Measurements from ENCODE around the gene SLC35B2. TPM values are rescaled to one million over a fixed set of nuclear protein-coding genes. Genes with fewer than 3 reads are reported as not detected.
A peak's percentile ranks its signal among the peaks of the same experiment; 100 is the strongest.

SLC35B2 gene
- polyA plus RNA-seq, 10 donors, result 27.1 to 40.4 (median 32.4) TPM

- DNase-seq, result no peak
These were observed 33.0 kb downstream of the SLC35B2 start for GRCh38 chr6:44224029-44224964.

- DNase-seq, result peak in 2 of 3 donors; percentile 74 to 85
These were observed 33.9 kb downstream of the SLC35B2 start, which contains the start of gene SLC29A1 for GRCh38 chr6:44223319-44224028. Gene SLC29A1, plus strand, starts transcription at chr6:44223595. Its CDS starts 3,719 bp downstream, at chr6:44227314.

DNA sequence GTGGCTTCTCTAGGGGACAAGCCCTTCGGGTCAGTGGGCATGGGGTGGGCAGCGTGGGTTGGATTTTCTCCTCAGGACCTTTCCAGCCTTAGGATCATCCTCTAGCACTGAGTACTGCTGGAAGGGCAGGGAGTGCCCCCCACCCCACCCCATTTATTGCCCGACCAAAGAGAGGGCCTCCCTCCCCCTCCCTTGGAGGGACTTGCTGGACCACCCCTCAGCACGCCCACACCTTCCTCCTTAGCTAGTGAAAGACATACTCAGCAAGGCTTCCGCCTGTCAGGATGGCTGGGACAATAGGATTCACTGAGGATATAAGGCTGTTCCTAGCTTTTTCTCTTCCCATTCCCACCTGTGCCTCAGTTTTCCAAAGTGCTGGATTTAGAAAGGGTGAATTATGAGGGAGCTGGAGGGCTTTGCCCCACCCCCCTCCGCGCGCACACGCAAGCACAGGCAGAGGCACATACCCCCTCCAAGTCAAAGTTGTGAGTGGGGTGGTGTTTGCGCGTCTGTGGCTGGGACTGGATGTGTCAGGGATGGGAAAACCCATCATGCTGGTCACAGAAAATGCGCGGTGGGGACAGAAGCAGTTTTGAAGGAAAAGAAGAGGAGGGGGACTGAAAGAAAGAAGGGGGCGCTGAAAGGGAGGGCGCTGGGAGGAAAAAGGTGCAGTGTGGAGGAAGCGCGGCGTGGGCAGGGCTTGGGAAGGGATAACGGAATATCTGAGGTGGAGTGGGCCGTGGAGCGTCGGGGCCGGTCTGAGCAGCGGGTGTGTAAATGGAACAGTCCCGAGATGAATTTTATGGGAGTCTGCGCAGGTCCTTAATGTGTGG lies 34.6 kb downstream of the SLC35B2 start:
- DNase-seq, result no peak

DNA sequence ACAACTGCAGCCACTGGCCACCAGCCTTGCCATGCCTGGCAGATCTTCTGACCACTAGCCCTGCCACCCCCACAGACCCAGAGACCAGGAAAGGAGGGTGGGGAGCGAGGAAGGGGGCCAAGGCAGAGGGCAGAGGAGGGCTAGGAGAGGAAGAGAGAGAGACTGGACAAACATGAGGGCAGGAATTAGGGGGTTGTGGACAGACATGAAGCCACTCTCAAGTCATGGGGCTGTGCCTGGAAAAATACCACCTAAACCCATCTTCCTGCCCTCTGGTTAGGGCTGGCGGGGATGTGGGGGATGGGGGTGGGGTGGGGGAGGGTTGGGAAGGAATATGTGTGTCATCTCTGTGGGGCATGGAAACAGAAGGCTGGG lies 35.4 kb downstream of the SLC35B2 start:
- no peak for DNase-seq

GRCh38 chr6:44221291-44221960 lies 35.9 kb downstream of the SLC35B2 start:
- peak; percentile 82 to 89 (median 82) for DNase-seq

GRCh38 chr6:44220913-44221290 lies 36.4 kb downstream of the SLC35B2 start:
- no peak for DNase-seq

GRCh38 chr6:44219815-44220784 lies 37.2 kb downstream of the SLC35B2 start:
- DNase-seq, result no peak

DNA sequence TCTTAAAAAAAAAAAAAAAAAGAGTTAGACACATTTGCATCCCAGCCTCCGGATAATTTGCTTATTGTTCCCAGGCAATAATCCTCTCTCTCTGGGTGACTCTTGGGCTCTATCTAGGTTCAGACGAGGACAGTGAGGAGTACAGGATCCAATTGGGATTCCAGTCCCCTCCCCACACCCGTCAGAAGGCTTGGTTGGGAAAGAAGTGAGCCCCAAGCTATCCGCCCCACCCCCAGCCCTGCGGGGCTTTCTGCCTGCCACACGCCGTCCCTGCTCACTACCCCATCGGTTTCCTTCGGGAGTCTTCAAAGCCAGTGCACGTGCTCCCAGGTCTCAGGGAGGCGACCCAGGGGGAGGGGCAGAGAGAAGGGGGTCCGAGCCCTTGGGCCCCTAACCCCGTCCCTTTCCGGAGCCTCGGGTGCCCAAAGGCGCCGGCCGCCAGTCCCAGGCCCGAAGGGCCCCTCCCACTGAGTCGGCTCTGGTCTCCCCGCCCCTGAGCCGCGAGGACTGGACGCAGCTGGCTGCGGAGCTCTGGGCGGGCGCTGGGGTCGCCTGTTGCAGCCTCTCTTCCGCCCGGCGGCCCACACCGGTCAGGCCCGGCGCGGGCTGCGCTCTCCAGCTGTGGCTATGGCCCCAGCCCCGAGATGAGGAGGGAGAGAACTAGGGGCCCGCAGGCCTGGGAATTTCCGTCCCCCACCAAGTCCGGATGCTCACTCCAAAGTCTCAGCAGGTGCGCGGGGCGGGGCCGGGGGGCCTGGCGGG lies 38.1 kb downstream of the SLC35B2 start:
- DNase-seq, result peak; percentile 80 to 96 (median 90)

DNA sequence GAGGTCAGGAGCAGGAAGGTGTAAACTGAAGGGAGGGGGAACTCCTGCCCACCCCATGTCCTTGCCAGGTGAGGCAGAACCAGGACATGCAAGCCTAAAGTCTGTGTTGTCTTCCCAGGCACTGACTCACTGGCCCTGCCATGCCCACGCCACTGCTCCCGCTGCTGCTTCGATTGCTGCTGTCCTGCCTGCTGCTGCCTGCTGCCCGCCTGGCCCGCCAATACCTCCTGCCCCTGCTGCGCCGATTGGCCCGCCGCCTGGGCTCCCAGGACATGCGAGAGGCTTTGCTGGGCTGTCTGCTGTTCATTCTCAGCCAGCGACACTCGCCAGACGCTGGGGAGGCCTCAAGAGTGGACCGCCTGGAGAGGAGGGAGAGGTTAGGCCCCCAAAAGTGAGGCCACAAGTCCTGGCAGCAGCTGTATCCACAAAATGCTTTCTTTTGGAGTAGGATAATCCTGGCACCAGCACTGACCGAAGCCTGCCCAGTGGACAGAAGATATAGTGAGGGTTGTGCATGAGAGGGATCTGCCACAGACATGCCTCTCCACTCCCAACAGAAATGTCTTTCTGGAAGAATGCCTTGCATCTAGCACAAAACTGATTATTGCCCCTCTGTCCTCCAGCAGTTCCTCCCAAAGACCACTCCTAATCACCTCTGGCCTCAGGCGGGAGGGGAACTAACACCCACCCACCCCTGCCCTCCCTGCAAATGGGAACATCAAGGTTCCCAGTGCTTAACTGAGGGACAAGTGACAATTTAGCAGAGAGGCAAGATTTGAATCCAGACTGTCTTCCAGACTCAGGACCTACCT lies 39.8 kb downstream of the SLC35B2 start:
- DNase-seq, result peak in 1 of 3 donors; percentile 76

GRCh38 chr6:44216677-44217331 lies 40.5 kb downstream of the SLC35B2 start, which contains the start of gene MYMX:
Gene MYMX, plus strand, starts transcription at chr6:44216926. Its CDS starts 546 bp downstream, at chr6:44217472.
- DNase-seq, result peak in 1 of 3 donors; percentile 85

DNA sequence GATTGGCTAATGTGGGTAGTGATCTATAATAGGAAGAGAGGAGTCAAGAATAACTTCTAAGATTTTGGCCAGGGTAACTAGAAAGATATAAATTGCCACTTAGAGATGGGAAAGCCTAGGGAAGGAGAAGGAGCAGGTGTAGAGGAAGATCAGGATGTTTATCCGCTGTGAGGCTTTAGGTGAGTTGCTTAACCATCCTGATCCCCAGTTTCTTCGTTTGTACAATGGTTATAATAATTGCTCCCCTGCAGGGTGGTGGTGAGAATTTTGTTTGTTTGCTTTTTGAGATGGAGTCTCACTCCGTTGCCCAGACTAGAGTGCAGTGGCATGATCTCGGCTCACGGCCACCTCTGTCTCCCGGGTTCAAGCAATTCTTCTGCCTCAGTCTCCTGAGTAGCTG lies 43.0 kb downstream of the SLC35B2 start:
- DNase-seq, result no peak

DNA sequence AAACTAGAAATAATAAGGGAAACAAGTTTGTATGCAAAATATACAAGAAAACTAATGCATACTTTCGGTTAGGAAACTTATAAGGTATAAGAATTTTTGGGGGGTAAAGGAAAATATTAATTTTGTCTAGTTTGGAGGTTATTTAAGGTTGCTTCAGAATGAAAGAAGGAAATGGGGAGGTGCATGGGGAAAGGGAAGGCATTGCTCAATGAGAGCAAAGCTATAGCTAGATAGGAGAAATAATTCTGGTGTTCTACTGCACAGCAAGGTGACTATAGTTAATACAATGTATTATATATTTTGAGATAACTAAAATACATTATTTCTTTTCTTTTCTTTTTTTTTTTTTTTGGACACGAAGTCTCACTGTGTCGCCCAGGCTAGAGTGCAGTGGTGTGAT lies 46.0 kb downstream of the SLC35B2 start:
- no peak for DNase-seq

- DNase-seq, result no peak
These were observed 49.4 kb downstream of the SLC35B2 start for GRCh38 chr6:44207966-44208365.

All from muscle of back (tissue), 11 donors.